ENCODE results near the gene CTH. TPM values are rescaled to one million over a fixed set of nuclear protein-coding genes. Genes with fewer than 3 reads are reported as not detected.

Gene CTH
- polyA plus RNA-seq, 1 of the 3 experiments (the other 2 are of a cell fraction) = 3.9 TPM

DNA sequence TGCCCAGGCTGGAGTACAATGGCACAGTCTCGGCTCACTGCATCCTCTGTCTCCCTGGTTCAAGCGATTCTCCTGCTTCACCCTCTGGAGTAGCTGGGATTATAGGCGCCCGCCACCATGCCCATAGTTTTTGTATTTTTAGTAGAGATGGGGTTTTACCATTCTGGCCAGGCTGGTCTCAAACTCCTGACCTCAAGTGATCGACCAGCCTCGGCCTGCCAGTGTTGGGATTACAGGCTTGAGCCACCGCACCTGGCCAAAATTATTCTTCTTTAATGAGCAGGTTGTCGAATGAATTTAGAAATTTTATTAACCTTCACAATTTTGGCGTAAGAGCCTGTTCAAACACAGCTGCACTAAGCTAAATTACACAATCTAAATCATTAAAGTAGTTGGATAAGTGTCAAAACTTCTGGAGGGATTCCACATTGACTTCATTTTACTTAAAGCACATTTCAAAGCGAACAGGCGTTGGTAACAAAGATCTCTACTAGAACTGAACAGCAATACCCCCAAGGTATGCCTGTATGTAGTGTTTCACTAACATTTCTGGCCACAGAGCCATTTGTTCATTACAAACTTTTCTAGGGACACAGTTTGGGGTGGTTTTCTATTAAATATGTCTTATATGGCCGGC, 5.2 kb upstream of the CTH start:
- H3K9me3 ChIP-seq = no peaks in the 10 kb centered on the region
- TF ChIP-seq FOSL2 (IDR thresholded peaks at IDR 0.05; ENCODE audit: borderline replicate concordance, low read depth) (no peak), POLR2AphosphoS5 (IDR thresholded peaks at IDR 0.05; ENCODE audit: low read depth, low read length) (no peak), GATA2 (CRISPR knock-in tag; IDR thresholded peaks at IDR 0.05) (no peak), SIN3A (IDR thresholded peaks at IDR 0.05; ENCODE audit: borderline replicate concordance, low read depth, low read length) (no peak), RXRA (IDR thresholded peaks at IDR 0.05; ENCODE audit: borderline replicate concordance, low read depth) (no peak), RFX5 (IDR thresholded peaks at IDR 0.05; ENCODE audit: low read length) (no peak), TCF12 (IDR thresholded peaks at IDR 0.05) (no peak), RCOR1 (IDR thresholded peaks at IDR 0.05; ENCODE audit: low read length) (no peak), ELF1 (IDR thresholded peaks at IDR 0.05) (no peak), EZH2phosphoT487 (IDR thresholded peaks at IDR 0.05; ENCODE audit: borderline replicate concordance, low read depth) (no peak), JUND (IDR thresholded peaks at IDR 0.05) (no peak)
- H3K79me2 ChIP-seq (ENCODE audit: insufficient read depth) = no peaks in the 10 kb centered on the region
- H3K27ac ChIP-seq (ENCODE audit: low read depth in 2 of 2, low read length in 1 of 2) = no peak overlapping the region
- no peak overlapping the region for H3K4me3 ChIP-seq (ENCODE audit: low read depth in 2 of 2, low read length in 1 of 2)
- H3K27me3 ChIP-seq (ENCODE audit: insufficient read depth) = no peaks in the 10 kb centered on the region
- H3K4me2 ChIP-seq = no peak overlapping the region
- H2AFZ ChIP-seq (ENCODE audit: low read depth) = no peak overlapping the region
- ChIA-PET POLR2A (interaction anchor here (0.7 kb wide), 1 partner anchor 15 kb away, joined by 3 read pairs; no protein-coding TSS in a partner anchor), CTCF (interaction anchor here (2.0 kb wide), 1 partner anchor 22 kb away, joined by 5 read pairs; no protein-coding TSS in a partner anchor)
- no peak for DNase-seq
- H3K36me3 ChIP-seq (replicated peaks in 1 of 2; ENCODE audit: control insufficient read depth in 1 of 2, insufficient read depth in 2 of 2, low read length in 1 of 2) = no peaks in the 10 kb centered on the region
- H3K4me1 ChIP-seq (ENCODE audit: control insufficient read depth in 1 of 2, insufficient read depth in 2 of 2, low read depth in 1 of 2, low read length in 1 of 2) = no peaks in the 10 kb centered on the region; a peak in 2 of 4 replicates
- no peaks in the 10 kb centered on the region for H4K20me1 ChIP-seq (ENCODE audit: insufficient read depth)
- 81% methylated on average over 12 of the region's 12 CpGs for WGBS (ENCODE audit: low lambda C conversion rate)
- H3K9ac ChIP-seq = no peak overlapping the region
- H3K9me2 ChIP-seq = no peaks in the 10 kb centered on the region
- H3F3A ChIP-seq (replicated peaks; ENCODE audit: insufficient read depth) = peaks cover 8% of the 10 kb centered on the region

DNA sequence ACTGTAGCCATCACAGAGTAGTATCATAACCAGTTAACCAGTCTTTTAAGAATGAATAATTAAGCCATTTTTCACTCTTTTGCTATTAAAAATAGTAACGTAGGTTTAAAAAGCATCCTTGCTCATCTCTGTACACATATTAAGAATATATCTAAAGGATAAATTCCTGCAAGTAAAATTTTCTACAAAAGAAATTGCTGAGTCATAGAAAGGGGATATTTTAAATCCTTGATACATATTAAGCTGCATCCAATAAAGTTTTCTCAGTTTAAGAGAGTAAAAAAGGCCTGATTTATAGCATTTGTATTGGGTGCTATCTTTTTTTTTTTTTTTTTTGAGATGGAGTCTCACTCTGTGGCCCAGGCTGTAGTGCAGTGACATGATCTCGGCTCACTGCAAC, 1.9 kb upstream of the CTH start:
- Histone ChIP-seq H3K79me2 (ENCODE audit: insufficient read depth) (0 out of 2 replicates have a peak, but pooled peaks cover 4% of the 10 kb centered on the region), H3K4me1 (ENCODE audit: control insufficient read depth in 1 of 2, insufficient read depth in 2 of 2, low read depth in 1 of 2, low read length in 1 of 2) (no peaks in the 10 kb centered on the region; a peak in 2 of 4 replicates), H4K20me1 (ENCODE audit: insufficient read depth) (no peaks in the 10 kb centered on the region), H3F3A (replicated peaks; ENCODE audit: insufficient read depth) (peaks cover 13% of the 10 kb centered on the region), H3K4me3 (ENCODE audit: low read depth in 2 of 2, low read length in 1 of 2) (no peak overlapping the region), H3K4me2 (no peak overlapping the region), H3K27me3 (ENCODE audit: insufficient read depth) (no peaks in the 10 kb centered on the region), H2AFZ (ENCODE audit: low read depth) (no peak overlapping the region), H3K27ac (ENCODE audit: low read depth in 2 of 2, low read length in 1 of 2) (no peak overlapping the region), H3K9me2 (no peaks in the 10 kb centered on the region), H3K36me3 (replicated peaks in 1 of 2; ENCODE audit: control insufficient read depth in 1 of 2, insufficient read depth in 2 of 2, low read length in 1 of 2) (no peaks in the 10 kb centered on the region), H3K9ac (no peak overlapping the region), H3K9me3 (no peaks in the 10 kb centered on the region)
- TF ChIP-seq TEAD4 (IDR thresholded peaks at IDR 0.05; ENCODE audit: borderline replicate concordance, insufficient read depth) (no peak), RAD21 (IDR thresholded peaks at IDR 0.05; ENCODE audit: low read length) (no peak), EP300 (IDR thresholded peaks at IDR 0.05; ENCODE audit: borderline replicate concordance in 1 of 2, low read depth in 1 of 2, low read length in 1 of 2) (no peak), FOXJ3 (CRISPR knock-in tag; IDR thresholded peaks at IDR 0.05) (no peak), EZH2phosphoT487 (IDR thresholded peaks at IDR 0.05; ENCODE audit: borderline replicate concordance, low read depth) (no peak), RFX5 (IDR thresholded peaks at IDR 0.05; ENCODE audit: low read length) (no peak), ELF1 (IDR thresholded peaks at IDR 0.05) (no peak), NRF1 (IDR thresholded peaks at IDR 0.05; ENCODE audit: low read depth, low read length) (no peak)
- TF ChIP-seq, protein P1, sequence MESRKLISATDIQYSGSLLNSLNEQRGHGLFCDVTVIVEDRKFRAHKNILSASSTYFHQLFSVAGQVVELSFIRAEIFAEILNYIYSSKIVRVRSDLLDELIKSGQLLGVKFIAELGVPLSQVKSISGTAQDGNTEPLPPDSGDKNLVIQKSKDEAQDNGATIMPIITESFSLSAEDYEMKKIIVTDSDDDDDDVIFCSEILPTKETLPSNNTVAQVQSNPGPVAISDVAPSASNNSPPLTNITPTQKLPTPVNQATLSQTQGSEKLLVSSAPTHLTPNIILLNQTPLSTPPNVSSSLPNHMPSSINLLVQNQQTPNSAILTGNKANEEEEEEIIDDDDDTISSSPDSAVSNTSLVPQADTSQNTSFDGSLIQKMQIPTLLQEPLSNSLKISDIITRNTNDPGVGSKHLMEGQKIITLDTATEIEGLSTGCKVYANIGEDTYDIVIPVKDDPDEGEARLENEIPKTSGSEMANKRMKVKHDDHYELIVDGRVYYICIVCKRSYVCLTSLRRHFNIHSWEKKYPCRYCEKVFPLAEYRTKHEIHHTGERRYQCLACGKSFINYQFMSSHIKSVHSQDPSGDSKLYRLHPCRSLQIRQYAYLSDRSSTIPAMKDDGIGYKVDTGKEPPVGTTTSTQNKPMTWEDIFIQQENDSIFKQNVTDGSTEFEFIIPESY (IDR thresholded peaks at IDR 0.05; ENCODE audit: borderline replicate concordance, low read depth) = no peak
- TF ChIP-seq, protein P2, sequence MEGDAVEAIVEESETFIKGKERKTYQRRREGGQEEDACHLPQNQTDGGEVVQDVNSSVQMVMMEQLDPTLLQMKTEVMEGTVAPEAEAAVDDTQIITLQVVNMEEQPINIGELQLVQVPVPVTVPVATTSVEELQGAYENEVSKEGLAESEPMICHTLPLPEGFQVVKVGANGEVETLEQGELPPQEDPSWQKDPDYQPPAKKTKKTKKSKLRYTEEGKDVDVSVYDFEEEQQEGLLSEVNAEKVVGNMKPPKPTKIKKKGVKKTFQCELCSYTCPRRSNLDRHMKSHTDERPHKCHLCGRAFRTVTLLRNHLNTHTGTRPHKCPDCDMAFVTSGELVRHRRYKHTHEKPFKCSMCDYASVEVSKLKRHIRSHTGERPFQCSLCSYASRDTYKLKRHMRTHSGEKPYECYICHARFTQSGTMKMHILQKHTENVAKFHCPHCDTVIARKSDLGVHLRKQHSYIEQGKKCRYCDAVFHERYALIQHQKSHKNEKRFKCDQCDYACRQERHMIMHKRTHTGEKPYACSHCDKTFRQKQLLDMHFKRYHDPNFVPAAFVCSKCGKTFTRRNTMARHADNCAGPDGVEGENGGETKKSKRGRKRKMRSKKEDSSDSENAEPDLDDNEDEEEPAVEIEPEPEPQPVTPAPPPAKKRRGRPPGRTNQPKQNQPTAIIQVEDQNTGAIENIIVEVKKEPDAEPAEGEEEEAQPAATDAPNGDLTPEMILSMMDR (IDR thresholded peaks at IDR 0.05) = no peak
- TF ChIP-seq, protein P3, sequence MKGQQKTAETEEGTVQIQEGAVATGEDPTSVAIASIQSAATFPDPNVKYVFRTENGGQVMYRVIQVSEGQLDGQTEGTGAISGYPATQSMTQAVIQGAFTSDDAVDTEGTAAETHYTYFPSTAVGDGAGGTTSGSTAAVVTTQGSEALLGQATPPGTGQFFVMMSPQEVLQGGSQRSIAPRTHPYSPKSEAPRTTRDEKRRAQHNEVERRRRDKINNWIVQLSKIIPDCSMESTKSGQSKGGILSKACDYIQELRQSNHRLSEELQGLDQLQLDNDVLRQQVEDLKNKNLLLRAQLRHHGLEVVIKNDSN (IDR thresholded peaks at IDR 0.05; ENCODE audit: borderline replicate concordance, low read depth) = no peak
- TF ChIP-seq, protein P4, sequence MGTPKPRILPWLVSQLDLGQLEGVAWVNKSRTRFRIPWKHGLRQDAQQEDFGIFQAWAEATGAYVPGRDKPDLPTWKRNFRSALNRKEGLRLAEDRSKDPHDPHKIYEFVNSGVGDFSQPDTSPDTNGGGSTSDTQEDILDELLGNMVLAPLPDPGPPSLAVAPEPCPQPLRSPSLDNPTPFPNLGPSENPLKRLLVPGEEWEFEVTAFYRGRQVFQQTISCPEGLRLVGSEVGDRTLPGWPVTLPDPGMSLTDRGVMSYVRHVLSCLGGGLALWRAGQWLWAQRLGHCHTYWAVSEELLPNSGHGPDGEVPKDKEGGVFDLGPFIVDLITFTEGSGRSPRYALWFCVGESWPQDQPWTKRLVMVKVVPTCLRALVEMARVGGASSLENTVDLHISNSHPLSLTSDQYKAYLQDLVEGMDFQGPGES (IDR thresholded peaks at IDR 0.05; ENCODE audit: low read depth, low read length) = no peak
- ChIA-PET CTCF (interaction anchor here (1.0 kb wide), 1 partner anchor 10 kb away, joined by 3 read pairs; no protein-coding TSS in a partner anchor), POLR2A (no interaction called here)
- no peak for DNase-seq
- 97% methylated on average over 2 of the region's 2 CpGs for WGBS (ENCODE audit: low lambda C conversion rate)

All from SK-N-SH (cell line).